ENCODE measurements around the gene TMPRSS2.

The TMPRSS2 gene

DNA sequence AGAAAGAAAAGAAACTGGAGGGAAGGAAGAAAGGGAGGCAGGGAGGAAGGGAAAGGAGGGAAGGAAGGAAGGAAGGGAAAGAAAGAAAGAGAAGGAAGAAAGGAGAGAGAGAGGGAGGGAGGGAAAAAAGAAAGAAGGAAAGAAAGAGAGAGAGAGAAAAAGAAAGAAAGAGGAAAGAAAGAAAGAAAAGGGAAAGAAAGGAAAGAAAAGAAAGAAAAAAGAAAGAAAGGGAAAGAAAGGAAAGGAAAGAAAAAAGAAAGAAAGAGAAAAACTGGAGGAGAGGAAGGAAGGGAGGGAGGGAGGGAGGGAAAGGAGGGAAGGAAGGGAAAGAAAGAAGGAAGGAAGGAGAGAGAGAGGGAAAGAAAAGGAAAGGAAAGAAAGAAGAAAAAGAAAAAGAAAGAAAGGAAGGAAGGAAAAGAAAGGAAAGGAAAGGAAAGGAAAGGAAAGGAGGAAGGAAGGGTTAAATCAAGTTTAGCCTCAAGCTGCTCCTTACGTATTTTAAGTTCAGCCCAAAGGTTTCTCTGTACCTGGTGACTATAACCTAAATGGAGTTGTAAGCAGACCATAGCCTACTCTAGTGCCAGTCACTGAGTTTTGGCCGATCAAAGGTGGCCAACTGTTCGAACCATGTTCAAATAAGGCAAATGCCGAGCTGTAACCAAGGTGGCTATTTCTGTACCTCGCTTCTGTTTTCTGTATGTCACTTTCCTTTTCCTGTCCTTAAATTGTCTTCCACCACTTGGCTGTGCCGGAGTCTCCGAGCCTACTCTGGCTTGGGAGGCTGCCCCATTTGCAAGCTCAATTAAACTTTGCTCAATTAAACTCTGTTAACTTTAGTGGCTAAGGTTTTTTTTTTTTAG, 37.8 kb upstream of the TMPRSS2 start:
- Histone ChIP-seq H3K27me3 (replicated peaks; ENCODE audit: control insufficient read depth, insufficient read depth, low read length) (no peaks in the 10 kb centered on the region), H3K4me3 (replicated peaks; ENCODE audit: low read depth, low read length) (no peak overlapping the region), H3K36me3 (ENCODE audit: control insufficient read depth, insufficient read depth, low read length) (no peaks in the 10 kb centered on the region)
- no peak for DNase-seq (ENCODE audit: extremely low read depth, insufficient read length)
- TF ChIP-seq, protein P1, sequence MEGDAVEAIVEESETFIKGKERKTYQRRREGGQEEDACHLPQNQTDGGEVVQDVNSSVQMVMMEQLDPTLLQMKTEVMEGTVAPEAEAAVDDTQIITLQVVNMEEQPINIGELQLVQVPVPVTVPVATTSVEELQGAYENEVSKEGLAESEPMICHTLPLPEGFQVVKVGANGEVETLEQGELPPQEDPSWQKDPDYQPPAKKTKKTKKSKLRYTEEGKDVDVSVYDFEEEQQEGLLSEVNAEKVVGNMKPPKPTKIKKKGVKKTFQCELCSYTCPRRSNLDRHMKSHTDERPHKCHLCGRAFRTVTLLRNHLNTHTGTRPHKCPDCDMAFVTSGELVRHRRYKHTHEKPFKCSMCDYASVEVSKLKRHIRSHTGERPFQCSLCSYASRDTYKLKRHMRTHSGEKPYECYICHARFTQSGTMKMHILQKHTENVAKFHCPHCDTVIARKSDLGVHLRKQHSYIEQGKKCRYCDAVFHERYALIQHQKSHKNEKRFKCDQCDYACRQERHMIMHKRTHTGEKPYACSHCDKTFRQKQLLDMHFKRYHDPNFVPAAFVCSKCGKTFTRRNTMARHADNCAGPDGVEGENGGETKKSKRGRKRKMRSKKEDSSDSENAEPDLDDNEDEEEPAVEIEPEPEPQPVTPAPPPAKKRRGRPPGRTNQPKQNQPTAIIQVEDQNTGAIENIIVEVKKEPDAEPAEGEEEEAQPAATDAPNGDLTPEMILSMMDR (IDR thresholded peaks at IDR 0.05; ENCODE audit: insufficient read depth, low read length, poor library complexity, severe bottlenecking) = no peak

DNA sequence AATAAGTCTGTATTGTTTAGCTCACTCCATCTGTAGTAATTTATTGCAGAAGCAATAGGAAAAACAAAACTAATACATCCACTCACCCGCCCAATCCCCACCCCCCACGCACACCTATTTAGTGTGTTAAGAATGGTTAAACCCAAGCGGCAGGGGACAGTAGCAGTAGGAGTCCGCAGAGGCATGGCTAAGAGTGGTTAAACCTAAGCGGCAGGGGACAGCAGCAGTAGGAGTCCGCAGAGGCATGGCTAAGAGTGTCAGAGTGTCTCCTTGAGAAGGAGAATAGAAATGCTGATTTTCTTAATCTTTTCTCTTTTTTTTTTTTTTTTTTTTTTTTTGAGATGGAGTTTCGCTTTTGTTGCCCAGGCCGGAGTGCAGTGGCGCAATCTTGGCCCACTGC, 34.8 kb upstream of the TMPRSS2 start:
- TF ChIP-seq, protein P1 (IDR thresholded peaks at IDR 0.05; ENCODE audit: insufficient read depth, low read length, poor library complexity, severe bottlenecking) = no peak
- Histone ChIP-seq H3K27me3 (replicated peaks; ENCODE audit: control insufficient read depth, insufficient read depth, low read length) (no peaks in the 10 kb centered on the region), H3K4me3 (replicated peaks; ENCODE audit: low read depth, low read length) (no peak overlapping the region), H3K36me3 (ENCODE audit: control insufficient read depth, insufficient read depth, low read length) (no peaks in the 10 kb centered on the region)
- no peak for DNase-seq (ENCODE audit: extremely low read depth, insufficient read length)

DNA sequence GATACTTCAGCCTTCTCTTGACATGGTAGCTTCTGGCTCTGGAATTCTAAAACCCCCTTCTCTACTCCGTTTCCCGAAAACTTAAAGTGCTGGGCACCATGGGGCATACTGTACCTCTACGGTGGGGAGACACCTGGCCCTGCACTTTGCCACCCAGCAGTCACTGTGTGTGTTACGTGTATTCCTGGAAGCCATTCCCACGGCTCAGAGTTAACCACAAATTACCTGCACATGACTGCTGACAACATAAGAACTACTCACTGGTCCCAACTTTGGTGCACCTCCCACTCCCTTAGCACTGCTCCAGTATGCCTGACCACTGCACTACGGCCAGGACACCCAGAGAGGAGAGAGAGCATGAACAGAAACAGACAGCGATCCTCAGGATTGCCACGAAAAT, 29.4 kb upstream of the TMPRSS2 start:
- H3K27me3 ChIP-seq (replicated peaks; ENCODE audit: control insufficient read depth, insufficient read depth, low read length) = no peaks in the 10 kb centered on the region; the same call in 1 of the 2 replicates
- no peak for DNase-seq (ENCODE audit: extremely low read depth, insufficient read length)
- H3K36me3 ChIP-seq (ENCODE audit: control insufficient read depth, insufficient read depth, low read length) = no peaks in the 10 kb centered on the region
- no peak overlapping the region for H3K4me3 ChIP-seq (replicated peaks; ENCODE audit: low read depth, low read length)
- TF ChIP-seq, protein P1 (IDR thresholded peaks at IDR 0.05; ENCODE audit: insufficient read depth, low read length, poor library complexity, severe bottlenecking) = no peak

DNA sequence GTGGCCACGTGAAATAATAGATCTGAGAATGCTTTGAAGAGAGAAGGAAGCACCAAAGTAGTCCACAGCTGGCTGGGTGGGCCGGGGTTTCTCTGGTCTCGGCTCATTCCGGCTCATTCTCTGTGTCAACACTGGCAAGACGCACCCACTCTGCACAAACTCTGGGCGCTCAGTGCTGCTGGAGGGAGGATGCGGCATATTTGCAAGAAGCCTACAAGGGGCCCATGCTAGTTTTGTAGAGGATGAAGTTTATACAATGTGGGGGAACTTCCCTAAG, 28.8 kb upstream of the TMPRSS2 start:
- H3K36me3 ChIP-seq (ENCODE audit: control insufficient read depth, insufficient read depth, low read length) = no peaks in the 10 kb centered on the region
- H3K4me3 ChIP-seq (replicated peaks; ENCODE audit: low read depth, low read length) = no peak overlapping the region
- no peak for DNase-seq (ENCODE audit: extremely low read depth, insufficient read length)
- no peaks in the 10 kb centered on the region; the same call in 1 of the 2 replicates for H3K27me3 ChIP-seq (replicated peaks; ENCODE audit: control insufficient read depth, insufficient read depth, low read length)
- TF ChIP-seq, protein P1 (IDR thresholded peaks at IDR 0.05; ENCODE audit: insufficient read depth, low read length, poor library complexity, severe bottlenecking) = no peak

DNA sequence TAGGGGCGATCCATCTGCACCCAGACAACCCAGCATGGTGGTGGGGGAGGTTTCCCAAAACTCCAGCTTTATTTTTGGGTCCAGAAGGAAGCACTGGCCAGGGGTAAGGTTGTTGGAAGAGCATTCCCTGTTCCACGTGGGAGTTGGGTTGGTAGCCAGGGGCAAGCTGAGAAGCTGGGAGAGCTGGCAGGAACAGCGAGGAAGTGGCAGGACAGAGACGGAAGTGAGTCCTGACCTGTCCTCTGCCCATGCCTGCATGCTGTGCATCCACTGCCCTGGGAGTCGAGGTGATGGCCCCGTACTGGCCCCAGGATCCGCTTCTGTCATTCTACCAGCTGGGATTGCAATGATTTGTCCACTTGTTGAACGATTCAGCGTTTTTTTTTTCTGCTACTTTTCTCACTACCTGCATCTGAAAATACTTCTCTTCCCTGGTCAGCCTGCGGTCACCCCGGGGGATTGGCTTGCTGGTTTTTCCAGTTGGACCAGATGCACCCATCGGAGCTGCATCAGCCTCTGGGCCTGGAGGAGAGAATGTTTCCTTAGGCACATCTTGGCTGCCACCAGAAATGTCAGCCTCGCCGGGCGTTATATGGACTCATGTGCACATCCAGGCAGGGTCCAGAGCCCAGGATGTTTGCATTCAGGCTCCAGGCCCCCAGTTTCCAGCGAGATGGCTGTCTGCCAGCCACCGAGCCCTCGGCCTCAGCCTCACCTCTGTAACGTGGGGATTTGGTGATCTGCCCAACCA, 28.3 kb upstream of the TMPRSS2 start:
- Histone ChIP-seq H3K4me3 (replicated peaks; ENCODE audit: low read depth, low read length) (no peak overlapping the region), H3K36me3 (ENCODE audit: control insufficient read depth, insufficient read depth, low read length) (no peaks in the 10 kb centered on the region), H3K27me3 (replicated peaks; ENCODE audit: control insufficient read depth, insufficient read depth, low read length) (no peaks in the 10 kb centered on the region; the same call in 1 of the 2 replicates)
- DNase-seq (ENCODE audit: extremely low read depth, insufficient read length) = no peak
- TF ChIP-seq, protein P1 (IDR thresholded peaks at IDR 0.05; ENCODE audit: insufficient read depth, low read length, poor library complexity, severe bottlenecking) = no peak

Data from GM06990 (cell line).